GM23248 (cell line): ENCODE data around the gene ARL6IP4.

Experiments used
- EZH2 ChIP-seq: fragments of 200-600 bp; sonication (generic); IDR thresholded peaks from 2 replicates; pipeline ENCODE4 v1.6.1; 2018; ENCODE audit warnings: antibody characterized with exemption, mild to moderate bottlenecking; ENCODE audit not compliant: insufficient read depth, poor library complexity, severe bottlenecking
- EZH2phosphoT487 ChIP-seq: fragments of 200-600 bp; sonication (generic); IDR thresholded peaks from 2 replicates; pipeline ENCODE4 v1.6.1; 2018; ENCODE audit warnings: antibody characterized with exemption, moderate library complexity, mild to moderate bottlenecking, low read depth; ENCODE audit not compliant: insufficient read depth

DNA sequence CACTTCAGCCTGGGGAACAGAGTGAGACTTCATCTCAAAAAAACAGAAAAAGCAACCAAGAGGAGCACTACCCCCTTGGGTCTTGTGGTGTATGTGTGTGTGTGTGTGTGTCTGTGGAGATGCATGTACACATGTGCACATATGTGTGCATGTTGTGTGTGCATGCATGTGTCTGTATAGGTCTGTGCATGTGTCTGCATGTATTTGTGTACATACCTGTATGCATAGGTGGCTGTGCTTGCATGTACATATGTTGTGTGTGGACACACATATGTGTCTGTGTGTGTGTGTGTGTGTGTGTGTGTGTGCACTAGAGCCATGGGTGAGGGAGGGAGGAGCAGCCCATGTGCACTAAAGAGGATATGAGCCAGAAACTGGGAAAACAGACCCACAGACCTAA is 49.1 kb downstream of the ARL6IP4 start:
- TF ChIP-seq EZH2phosphoT487 (no peak), EZH2 (no peak)
